ENCODE data around the gene SETD3.

SETD3 gene

DNA sequence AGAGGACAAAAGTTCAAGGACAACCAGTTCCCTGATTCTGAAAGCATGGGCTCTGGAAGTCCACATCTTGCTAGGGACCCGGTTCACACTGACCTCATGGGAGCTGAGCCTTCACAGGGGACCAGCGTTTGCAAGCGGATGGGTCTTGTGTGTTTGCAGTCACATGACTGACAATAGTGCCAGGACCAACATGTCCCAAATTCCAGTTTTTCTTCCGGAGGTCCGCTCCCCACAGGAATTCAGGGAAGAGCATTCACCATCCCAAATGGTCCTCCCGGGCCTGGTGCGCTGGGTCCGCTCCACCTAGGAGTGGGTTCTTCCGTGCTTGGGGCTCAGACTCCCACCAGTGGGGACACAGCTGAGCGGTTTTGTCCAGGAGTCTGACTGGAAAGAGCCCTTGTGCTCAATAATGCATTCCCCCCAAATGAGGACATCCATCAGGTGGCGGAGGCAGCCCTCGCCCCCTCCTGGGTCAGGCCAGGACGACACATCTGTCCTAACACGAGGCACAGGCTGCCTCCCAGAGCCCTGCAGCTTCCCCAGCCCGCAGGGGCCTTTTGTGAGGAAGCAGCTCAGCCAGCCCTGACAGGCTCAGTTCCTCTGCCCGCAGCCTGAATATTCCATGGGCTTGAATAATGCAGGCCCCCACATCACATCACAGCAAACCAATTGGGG is 116.9 kb downstream of the SETD3 start:
- DNase-seq (ENCODE audit: extremely low read depth, low read depth): no peak

DNA sequence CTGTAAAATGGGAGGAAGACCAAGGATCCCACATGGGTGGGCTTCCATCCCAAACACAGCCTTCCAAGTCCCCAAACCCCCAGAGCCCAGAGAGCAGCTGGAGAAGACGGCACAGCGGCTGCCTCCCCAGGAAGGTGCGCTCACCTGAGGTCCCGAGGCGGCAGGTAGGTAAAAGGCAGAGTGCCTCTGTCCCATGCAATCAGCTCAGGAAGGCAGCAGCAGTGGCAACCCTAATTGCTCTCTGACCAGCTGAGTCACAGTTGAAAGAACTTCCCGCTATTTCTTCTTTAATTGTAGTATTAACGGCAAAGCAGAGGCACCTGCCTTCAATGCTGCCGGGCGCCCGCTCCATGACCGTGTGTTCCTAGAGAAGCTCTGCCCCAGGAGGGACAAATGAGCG is 117.6 kb downstream of the SETD3 start:
- TF ChIP-seq, protein P1, sequence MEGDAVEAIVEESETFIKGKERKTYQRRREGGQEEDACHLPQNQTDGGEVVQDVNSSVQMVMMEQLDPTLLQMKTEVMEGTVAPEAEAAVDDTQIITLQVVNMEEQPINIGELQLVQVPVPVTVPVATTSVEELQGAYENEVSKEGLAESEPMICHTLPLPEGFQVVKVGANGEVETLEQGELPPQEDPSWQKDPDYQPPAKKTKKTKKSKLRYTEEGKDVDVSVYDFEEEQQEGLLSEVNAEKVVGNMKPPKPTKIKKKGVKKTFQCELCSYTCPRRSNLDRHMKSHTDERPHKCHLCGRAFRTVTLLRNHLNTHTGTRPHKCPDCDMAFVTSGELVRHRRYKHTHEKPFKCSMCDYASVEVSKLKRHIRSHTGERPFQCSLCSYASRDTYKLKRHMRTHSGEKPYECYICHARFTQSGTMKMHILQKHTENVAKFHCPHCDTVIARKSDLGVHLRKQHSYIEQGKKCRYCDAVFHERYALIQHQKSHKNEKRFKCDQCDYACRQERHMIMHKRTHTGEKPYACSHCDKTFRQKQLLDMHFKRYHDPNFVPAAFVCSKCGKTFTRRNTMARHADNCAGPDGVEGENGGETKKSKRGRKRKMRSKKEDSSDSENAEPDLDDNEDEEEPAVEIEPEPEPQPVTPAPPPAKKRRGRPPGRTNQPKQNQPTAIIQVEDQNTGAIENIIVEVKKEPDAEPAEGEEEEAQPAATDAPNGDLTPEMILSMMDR (IDR thresholded peaks at IDR 0.05; ENCODE audit: low read depth, low read length): no peak
- DNase-seq (ENCODE audit: extremely low read depth, low read depth): no peak

More for the DNA sequence above, 116.9 kb downstream of the SETD3 start:
- TF ChIP-seq, protein P1 (IDR thresholded peaks at IDR 0.05; ENCODE audit: low read depth, low read length): no peak

DNA sequence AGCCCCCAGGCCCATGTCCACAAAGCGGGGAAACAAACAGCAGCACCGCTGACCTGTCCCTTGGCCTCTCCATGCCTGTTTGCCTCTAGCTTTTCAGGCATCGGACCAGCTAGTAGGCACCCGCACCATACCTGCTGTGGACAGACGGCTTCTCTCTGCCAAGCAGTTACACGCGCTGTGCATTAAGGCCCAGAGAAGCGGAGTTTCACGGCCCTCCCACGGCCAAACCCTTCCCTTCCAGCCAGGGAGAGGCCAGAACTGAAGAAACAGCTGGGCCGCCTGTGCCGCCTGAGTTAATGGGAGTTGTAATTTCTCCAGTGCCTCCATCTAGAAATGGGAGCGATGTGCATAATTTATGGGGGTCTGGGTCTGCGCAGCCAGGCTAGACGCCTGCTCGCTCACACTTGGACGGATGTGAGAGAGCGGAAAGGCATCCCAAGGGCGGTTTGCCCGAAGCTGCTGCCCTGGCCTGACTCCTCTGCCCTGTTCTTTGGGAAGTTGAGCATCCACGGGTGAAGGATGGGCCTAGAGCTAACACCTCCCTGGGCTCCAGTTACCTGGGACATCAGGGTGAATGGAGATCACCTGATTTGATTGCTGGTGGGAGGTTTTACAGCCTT is 119.0 kb downstream of the SETD3 start:
- no peak for DNase-seq (ENCODE audit: extremely low read depth, low read depth)
- TF ChIP-seq, protein P1 (IDR thresholded peaks at IDR 0.05; ENCODE audit: low read depth, low read length): no peak

DNA sequence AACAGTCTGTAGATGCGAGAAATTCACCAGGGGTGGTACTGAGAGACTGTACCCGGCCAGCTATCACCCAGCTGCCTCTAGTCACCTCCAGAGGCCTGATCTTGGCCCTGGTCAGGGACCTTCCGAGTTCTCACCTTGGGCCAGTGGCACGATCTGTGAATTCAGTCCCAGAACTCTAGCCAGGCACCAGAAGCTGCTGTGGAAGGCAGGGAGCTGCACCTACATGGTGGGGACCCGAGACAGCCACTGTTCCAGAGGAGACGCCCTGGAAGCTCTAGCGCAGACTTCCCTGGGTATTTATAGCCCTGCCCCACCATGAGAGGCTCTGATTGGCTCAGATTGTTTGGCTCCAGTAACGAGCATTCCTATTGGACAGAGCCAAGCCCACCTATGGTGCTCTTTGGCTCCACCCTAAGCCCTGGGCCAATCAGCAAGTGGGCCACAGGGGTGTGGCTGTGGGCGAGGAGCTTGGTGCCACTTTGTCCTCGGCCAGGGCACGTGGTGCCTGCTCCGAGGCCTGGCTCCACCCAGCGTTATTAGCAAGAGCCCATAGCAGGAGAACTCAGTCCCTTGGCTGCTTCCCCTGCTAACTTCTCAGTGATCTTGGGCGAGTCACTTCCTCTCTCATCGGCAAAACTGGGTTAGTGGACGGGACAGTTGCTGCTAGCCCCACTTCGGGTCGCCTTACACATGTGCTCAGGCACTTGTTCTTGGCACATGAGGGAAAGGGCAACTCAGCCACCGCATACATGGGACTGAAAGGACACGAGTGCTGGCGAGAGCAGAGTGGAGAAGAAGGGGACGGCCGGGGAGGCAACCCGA is 119.7 kb downstream of the SETD3 start:
- DNase-seq (ENCODE audit: extremely low read depth, low read depth): no peak
- TF ChIP-seq, protein P1 (IDR thresholded peaks at IDR 0.05; ENCODE audit: low read depth, low read length): no peak

DNA sequence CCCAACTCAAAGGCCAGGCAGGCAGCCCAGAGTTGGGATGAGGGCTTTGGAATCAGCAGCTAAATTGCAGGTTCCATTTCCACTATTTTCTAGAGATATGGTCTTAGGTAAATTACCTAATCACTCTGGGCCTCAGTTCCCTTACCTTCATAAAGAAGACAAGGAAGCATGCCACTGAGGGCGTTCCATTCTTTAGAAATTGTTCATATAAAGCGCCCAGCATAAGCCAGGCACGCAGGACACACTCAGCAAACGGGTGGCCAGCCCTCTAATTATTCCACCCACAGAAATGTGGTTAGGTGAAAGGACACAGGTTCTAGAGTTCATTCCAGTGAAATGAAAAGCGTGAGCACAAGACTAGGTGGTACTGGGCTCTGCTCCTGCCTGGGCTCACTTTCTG is 120.8 kb downstream of the SETD3 start:
- DNase-seq (ENCODE audit: extremely low read depth, low read depth): no peak
- TF ChIP-seq, protein P1 (IDR thresholded peaks at IDR 0.05; ENCODE audit: low read depth, low read length): no peak

DNA sequence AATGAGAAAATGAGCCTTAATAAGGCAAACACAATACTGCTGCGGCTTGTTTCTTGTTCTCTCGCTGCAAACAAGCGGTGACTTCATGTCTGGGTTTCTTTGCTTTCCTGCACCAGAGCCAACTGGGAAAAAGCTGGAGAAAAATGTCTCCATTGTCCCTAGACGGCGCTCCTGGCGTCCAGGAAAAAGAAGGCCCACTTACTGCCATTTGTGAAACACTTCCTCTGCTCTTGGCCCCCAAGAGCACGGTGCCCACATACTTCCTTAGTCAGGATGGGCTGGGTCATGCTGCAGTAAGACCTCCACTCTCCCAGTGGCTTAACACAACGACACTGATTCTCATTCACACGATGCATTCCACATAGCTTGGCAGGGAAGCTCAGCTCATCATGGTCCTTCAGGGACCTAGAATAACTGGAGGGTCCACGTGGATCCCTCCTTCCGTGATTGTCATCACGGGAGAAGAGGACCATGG is 122.7 kb downstream of the SETD3 start:
- TF ChIP-seq, protein P1 (IDR thresholded peaks at IDR 0.05; ENCODE audit: low read depth, low read length): no peak
- DNase-seq (ENCODE audit: extremely low read depth, low read depth): no peak

Data from AG09319 (cell line).